Astrocyte of the spinal cord (primary cell): Measurements from ENCODE around the gene LSAMP.
A peak's percentile ranks its signal among the peaks of the same experiment; 100 is the strongest.

Experiments
- DNase-seq: peaks from one replicate; pipeline ENCODE4 v3.0.0; 2011; ENCODE audit warnings: low read depth, low spot score
- H3K4me3 ChIP-seq: 2 replicates; pipeline ENCODE4 v1.5.1; 2011; ENCODE audit warnings: low read depth, mild to moderate bottlenecking, low read length, moderate library complexity
- CTCF ChIP-seq: IDR thresholded peaks from 2 replicates; pipeline ENCODE4 v1.5.1; 2012; ENCODE audit warnings: low read depth, mild to moderate bottlenecking, low read length, inconsistent platforms
- in situ Hi-C: cut with HindIII; loops from 2 replicates; pipeline ENCODE4 v1.10.0; 2017; ENCODE audit warnings: low sequenced_read_pairs

LSAMP gene

GRCh38 chr3:116096631-116097030, 348.7 kb downstream of the LSAMP start:
- no peak for TF ChIP-seq CTCF
- in situ Hi-C loops: no loop called here
- DNase-seq: no peak
- no peak overlapping the region for H3K4me3 ChIP-seq

GRCh38 chr3:116093374-116093773, 351.9 kb downstream of the LSAMP start:
- no peak for DNase-seq
- no peak overlapping the region for H3K4me3 ChIP-seq
- in situ Hi-C loops: no loop called here
- no peak for TF ChIP-seq CTCF

GRCh38 chr3:116087426-116087825, 357.9 kb downstream of the LSAMP start:
- no peak overlapping the region for H3K4me3 ChIP-seq
- in situ Hi-C loops: no loop called here
- no peak for DNase-seq
- TF ChIP-seq CTCF: no peak

GRCh38 chr3:116084999-116085791, 360.1 kb downstream of the LSAMP start:
- no peak for DNase-seq
- in situ Hi-C loops: no loop called here
- no peak for TF ChIP-seq CTCF
- H3K4me3 ChIP-seq: no peak overlapping the region

- no peak for TF ChIP-seq CTCF
Measured at GRCh38 chr3:116083683-116084082, 361.6 kb downstream of the LSAMP start.

GRCh38 chr3:116078561-116078960, 366.7 kb downstream of the LSAMP start:
- H3K4me3 ChIP-seq: no peak overlapping the region
- in situ Hi-C loops: no loop called here
- TF ChIP-seq CTCF: no peak
- no peak for DNase-seq

More at GRCh38 chr3:116083683-116084082, 361.6 kb downstream of the LSAMP start:
- in situ Hi-C loops: no loop called here
- peak; percentile 22 for DNase-seq
- no peak overlapping the region for H3K4me3 ChIP-seq
